GM18498 (cell line): ENCODE results near the gene KCNMA1.

Experiments used
- ATAC-seq: cut with Tn5 transposase; IDR thresholded peaks from one replicate; pipeline ENCODE4 v1.9.1; 2021; ENCODE audit warnings: mild to moderate bottlenecking, moderate library complexity; ENCODE audit not compliant: unreplicated experiment

Gene KCNMA1

DNA sequence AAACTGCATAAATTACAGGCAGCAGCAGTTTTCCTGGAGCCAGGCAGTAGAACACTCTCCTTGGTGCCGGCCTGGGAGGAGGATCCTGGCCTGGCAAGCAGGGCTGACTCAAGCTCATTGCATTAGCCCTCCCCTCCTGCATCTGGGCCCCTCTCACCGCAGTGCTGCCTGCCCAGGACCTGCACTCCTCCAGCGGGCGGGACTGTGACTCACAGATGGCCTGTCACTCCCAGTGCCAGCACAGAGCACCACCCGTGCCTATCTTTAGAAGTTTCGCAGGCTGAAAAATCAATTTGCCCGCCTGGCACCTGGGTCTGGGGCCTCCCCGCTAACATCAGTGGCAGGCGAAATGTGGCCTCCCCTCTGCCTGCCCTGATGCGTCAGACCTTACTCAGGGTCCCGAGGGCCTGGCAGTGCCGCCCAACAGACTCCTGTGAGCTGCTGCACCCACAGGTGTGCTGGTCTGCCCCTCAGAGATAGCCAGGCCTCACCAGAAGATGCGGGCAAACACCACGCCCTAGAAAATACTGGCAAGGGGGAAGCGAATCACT, 123.8 kb downstream of the KCNMA1 start:
- no peak for ATAC-seq

DNA sequence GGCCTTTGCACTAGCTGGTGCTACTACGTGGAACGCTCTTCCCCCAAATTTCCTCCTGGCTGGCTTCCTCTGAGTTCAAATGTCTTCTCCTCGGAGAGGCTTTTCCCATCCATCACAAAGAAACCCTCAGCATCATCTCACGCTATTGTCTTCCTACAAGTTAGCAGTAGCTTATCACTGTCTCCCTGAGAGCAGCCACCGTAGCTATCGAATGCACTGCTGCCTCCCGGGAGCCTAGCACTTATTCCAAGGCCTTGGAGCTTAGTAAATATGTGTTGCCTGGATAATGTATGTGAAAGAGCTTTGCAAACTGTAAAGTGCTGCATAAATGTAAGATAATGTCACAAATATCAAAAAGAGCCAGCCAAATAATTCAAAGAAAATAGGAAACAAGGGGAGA, 124.4 kb downstream of the KCNMA1 start:
- ATAC-seq, result no peak

- ATAC-seq, result no peak
Measured at GRCh38 chr10:77512219-77512578, 125.4 kb downstream of the KCNMA1 start.

GRCh38 chr10:77511498-77512218, 126.0 kb downstream of the KCNMA1 start:
- ATAC-seq, result no peak

- no peak for ATAC-seq
Measured at GRCh38 chr10:77510695-77511094, 126.9 kb downstream of the KCNMA1 start.

GRCh38 chr10:77510294-77510693, 127.3 kb downstream of the KCNMA1 start:
- ATAC-seq, result no peak

GRCh38 chr10:77509391-77509790, 128.2 kb downstream of the KCNMA1 start:
- no peak for ATAC-seq

GRCh38 chr10:77507291-77507880, 130.2 kb downstream of the KCNMA1 start:
- ATAC-seq, result no peak

GRCh38 chr10:77506517-77507200, 130.9 kb downstream of the KCNMA1 start:
- ATAC-seq, result no peak

DNA sequence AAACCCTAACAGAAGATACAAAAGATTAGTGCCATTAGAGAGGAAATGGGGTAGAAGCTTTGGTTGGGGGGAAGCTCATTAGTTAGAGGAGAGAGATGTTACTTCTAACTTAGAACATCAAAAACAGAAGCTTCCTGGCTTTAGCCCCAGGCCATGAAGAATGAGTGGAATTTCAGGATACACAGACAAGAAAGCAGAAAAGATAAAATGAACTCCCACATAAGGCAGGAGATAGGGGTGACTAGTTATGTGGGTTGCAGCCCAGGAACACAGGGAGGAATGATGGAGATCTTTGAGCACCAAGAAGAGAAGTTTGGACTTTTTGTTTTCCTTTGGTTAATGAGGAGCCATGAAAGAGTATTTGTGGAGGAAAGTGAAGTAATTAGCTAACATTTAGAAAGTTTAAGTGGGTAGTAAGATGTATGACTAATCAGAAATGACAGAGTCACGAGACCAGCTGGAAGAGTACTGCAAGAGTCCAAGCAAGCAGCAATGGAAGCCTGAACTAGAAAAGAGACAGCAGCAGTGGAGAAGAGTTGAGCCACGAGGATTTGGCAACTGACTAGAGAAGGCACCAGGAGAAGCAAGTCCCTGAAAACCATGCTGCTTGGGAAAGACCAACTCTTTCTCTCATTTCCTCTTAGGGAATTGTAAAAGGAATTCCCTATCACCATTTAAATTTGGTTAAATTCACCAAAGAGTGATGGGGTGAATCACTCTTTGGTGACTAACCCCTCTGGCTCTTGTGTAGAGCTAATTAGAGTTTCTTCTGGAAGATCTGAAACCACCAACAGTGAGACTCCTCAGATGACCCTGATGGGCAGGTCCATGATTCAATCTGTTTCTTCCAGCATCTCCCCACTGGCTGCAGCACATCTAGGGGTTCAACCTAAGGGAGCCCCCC, 131.9 kb downstream of the KCNMA1 start:
- no peak for ATAC-seq

DNA sequence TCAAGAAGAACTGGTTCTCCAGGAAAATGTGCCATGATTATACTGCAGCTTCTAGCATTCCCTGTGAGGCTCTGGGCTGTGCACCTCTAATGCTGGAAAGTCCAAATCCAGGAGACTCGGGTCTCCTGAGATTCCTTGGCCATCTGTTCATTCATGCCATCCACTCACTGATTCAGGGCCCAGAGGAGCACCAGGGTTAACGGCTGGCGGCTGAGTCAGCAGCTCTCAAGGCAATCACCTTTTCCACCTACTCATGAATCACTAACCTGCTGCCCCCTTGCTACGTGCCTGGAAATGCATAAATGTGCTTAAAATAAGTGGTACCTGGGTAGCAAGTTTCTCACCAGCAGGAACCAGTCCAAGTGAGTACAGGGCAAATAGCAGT, 132.7 kb downstream of the KCNMA1 start:
- no peak for ATAC-seq

DNA sequence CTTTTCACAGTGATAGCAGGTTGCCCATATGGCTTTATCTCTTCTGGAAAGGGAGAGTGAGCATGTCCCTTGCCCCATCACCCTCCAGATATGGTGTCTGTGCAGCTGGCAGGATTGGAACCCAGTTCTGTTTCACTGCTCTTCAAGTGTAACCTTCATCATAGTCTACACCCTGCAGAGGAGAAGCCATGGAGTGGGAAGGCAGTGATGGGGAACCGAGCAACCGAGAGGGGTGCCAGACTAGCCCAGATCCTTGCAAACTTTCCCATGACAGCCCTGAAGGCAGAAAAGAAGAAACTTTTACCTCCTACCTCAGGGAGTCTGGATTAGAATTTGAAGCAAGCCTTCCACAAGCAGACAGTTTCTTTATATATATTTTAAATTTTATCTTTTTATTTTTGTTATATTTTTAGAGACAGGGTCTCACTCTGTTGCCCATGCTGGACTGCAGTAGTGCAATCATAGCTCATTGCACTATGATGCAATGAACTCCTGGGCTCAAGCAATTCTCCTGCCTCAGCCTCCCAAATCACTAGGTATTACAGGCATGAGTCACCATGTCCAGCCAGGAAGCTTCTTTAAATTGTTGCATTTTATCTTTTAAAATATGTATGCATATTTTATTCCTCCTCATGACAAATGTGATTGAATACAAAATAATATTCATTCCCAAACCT, 133.3 kb downstream of the KCNMA1 start:
- ATAC-seq, result no peak

- no peak for ATAC-seq
Measured at GRCh38 chr10:77501846-77502261, 135.8 kb downstream of the KCNMA1 start.

GRCh38 chr10:77501152-77501845, 136.3 kb downstream of the KCNMA1 start:
- peak; percentile 15 for ATAC-seq

GRCh38 chr10:77500754-77501151, 136.9 kb downstream of the KCNMA1 start:
- peak; percentile 75 for ATAC-seq

DNA sequence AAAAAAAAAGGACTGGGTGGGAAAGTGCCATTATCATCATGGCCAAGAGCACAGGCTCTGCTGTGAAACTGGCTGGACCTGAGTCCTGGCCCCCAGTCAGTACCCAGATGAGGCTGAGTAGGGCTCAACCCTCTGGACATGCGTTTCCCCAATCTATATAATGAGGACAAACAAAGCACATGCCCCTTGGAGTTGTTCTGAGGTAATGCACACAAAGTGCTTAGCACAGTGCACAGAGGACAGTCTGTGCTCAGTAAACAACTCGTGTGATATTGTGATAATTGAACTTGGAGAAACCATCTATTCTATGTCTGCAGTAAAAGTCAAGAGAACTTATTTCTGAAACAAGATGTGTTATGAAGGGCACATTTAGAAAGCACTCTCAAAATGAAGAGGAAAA, 138.8 kb downstream of the KCNMA1 start:
- no peak for ATAC-seq

DNA sequence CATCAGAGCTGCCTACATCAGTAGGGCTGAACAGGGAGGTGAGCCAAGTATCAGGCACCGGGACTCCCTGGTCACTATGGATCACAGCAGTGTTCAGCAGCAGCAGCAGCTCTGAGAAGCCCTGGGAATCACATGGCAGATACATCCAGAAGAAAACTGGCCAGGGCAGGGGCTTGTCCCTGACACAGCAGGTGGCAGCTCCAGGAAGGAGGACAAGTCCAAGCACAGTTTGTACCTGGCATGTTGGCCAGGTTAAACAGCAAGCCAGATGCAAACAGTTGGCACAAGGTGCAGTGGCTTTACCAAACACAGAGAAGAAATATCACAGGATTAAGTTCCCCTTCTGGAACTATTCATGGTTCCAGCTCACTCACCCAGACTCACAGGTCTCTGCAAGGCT, 139.4 kb downstream of the KCNMA1 start:
- ATAC-seq, result no peak

DNA sequence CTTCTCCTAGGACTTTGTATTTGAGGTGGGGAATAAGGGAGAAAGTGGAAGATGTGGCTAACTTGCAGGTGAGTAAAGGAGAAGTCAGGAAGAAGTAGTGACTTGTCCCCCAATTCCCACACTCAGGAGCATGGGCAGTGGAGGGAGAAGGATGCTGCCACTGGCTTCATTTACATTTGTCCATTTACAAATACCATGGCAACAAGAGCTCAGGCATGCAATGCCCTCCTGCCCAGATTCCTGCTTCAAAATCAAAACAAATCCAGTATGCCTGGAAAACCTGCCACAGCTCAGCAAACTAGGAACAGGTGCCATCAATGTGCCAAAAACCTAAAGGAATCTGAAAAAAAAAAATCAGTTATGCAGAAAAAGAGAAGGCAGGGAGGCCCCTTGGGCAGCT, 139.9 kb downstream of the KCNMA1 start:
- no peak for ATAC-seq

DNA sequence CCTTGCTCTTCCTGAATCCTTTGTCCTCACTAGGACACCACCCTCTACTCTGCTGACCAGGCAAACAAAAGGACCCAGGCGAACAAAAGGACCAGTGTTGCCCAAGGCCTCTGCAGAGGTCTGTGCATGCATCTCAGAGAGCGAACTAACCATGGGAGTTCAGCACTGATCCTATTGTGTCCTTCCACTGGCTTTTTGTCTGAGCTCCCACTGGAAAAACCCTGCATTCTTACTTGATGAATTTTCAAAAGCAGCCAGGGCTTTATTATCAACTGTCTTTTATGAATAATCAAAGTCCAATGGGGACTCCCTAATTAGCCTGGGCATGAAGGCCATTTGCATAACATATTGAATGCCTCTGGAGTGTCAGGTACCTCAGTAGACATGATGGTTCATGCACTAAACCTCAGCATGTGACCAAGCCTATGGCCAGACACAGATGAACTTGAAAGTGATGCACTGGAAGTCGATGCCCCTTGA, 140.6 kb downstream of the KCNMA1 start:
- ATAC-seq, result no peak
